ENCODE measurements around the gene EIF5.

Gene EIF5

GRCh38 chr14:103333754-103334643 is at the start of gene EIF5:
Gene EIF5, plus strand, starts transcription at chr14:103334237. Its CDS starts 1,624 bp downstream, at chr14:103335861.
- DNase-seq (ENCODE audit: low spot score) = peak; percentile 99
- Histone ChIP-seq H3K27ac (peak within 1 kb of the TSS; percentile 98 to 99), H3K4me3 (peak within 1 kb of the TSS; percentile 95)
- TF ChIP-seq CTCF (IDR thresholded peaks at IDR 0.05) = no peak

- TF ChIP-seq CTCF (IDR thresholded peaks at IDR 0.05) = no peak
- no peak for DNase-seq (ENCODE audit: low spot score)
- no peak overlapping the region for H3K4me3 ChIP-seq
- H3K27ac ChIP-seq = no peak overlapping the region
Observed at GRCh38 chr14:103284574-103285467, 49.2 kb upstream of the EIF5 start.

- Histone ChIP-seq H3K4me3 (no peak overlapping the region), H3K27ac (no peak overlapping the region)
- DNase-seq (ENCODE audit: low spot score) = no peak
- TF ChIP-seq CTCF (IDR thresholded peaks at IDR 0.05) = no peak
Observed at GRCh38 chr14:103286460-103286859, 47.6 kb upstream of the EIF5 start.

DNA sequence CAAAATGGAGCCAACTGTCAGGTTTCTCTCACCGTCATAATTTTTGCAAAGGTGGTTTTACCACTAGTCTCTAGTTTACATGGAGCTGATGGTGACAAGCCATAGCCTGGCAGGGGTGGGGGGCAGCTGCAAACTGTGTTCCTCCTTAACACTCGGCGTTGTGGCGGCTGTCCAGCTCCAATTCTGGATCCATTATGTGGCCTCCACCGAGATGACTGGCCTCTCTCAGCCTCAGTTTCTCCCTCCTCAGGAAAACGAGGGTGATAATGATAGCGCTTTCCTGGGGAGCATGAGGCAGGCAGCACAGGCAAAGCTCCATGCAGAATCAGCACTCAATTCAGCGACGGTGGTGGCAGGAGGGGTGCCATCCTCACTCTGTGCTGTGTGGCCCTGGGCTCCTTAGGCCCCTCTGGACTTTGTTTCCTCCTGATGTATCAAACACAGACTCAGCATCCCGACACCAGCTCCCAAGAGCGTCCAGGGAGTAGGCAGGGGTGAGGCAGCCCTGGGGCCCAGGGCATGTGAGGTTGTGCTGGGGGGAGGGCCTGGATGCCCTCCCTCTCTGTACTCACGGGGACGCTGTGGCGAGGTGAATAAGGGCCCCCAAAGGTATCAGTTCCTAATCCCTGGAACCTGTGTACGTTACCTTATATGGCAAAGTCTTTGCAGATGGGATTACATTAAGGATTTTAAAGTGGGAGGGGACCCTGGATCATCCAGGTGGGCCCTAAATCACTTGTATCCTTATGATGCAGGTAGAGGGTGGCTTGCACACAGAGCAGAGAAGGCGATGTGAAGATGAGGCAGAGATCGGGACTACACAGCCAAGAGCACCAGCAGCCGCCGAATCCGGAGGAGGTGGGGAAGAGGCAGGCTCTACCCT is 46.8 kb upstream of the EIF5 start:
- no peak overlapping the region for H3K27ac ChIP-seq
- H3K4me3 ChIP-seq = no peak overlapping the region
- DNase-seq (ENCODE audit: low spot score) = no peak
- no peak for TF ChIP-seq CTCF (IDR thresholded peaks at IDR 0.05)

GRCh38 chr14:103288076-103288766 is 45.8 kb upstream of the EIF5 start:
- TF ChIP-seq CTCF (IDR thresholded peaks at IDR 0.05) = no peak
- no peak for DNase-seq (ENCODE audit: low spot score)
- no peak overlapping the region for H3K4me3 ChIP-seq
- no peak overlapping the region for H3K27ac ChIP-seq

GRCh38 chr14:103290056-103290455 is 44.0 kb upstream of the EIF5 start:
- no peak for DNase-seq (ENCODE audit: low spot score)
- H3K27ac ChIP-seq = no peak overlapping the region

More at GRCh38 chr14:103290056-103290455, 44.0 kb upstream of the EIF5 start:
- TF ChIP-seq CTCF (IDR thresholded peaks at IDR 0.05) = no peak
- H3K4me3 ChIP-seq = no peak overlapping the region
